GM19395 (cell line): ENCODE measurements around the gene PROCA1.
"Not testable (repeated sequence)": the region's sequence is repeated elsewhere in the genome, so short reads cannot be mapped to it uniquely, and the experiment has no call there.

ENCODE experiments used
- ATAC-seq: cut with Tn5 transposase; IDR thresholded peaks from one replicate; pipeline ENCODE4 v1.9.1; 2021; ENCODE audit warnings: mild to moderate bottlenecking, moderate library complexity; ENCODE audit not compliant: unreplicated experiment

Gene PROCA1

DNA sequence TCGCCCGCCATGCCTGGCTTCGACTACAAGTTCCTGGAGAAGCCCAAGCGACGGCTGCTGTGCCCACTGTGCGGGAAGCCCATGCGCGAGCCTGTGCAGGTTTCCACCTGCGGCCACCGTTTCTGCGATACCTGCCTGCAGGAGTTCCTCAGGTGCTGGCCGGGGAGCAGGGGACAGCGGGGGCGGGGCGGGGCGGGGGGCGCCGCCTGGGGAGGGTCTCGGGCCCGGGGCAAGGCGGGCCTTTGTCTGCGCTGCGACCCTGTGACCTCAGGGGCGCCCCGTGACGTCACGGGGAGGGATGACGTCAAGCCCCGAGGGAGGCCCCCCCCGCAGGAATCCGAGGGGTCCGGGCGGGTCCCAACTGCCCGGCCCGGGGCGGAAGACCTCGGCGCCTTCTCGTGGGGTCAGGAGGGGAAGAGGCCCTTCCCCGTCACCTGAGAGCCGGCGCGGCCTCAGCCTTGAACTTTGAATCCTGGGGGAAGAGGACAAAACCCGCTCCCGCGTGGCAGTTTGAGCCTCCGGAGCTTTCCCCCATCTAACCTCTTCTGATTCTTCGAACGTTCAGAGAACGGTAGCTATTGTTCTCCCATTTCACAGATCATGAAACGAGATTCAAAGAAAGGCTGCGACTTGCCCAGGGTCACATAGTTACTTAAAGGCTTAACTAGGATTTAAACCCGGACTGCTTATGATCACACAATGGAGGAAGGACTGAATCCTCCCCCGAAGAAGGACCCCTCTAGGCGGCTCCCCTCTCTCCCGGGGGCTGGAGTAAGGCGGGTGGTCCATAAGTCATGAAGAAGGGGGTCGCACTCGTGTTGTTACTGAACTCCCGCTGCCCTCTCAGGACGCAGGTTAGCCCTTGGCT, 32.6 kb upstream of the PROCA1 start:
- no peak for ATAC-seq

DNA sequence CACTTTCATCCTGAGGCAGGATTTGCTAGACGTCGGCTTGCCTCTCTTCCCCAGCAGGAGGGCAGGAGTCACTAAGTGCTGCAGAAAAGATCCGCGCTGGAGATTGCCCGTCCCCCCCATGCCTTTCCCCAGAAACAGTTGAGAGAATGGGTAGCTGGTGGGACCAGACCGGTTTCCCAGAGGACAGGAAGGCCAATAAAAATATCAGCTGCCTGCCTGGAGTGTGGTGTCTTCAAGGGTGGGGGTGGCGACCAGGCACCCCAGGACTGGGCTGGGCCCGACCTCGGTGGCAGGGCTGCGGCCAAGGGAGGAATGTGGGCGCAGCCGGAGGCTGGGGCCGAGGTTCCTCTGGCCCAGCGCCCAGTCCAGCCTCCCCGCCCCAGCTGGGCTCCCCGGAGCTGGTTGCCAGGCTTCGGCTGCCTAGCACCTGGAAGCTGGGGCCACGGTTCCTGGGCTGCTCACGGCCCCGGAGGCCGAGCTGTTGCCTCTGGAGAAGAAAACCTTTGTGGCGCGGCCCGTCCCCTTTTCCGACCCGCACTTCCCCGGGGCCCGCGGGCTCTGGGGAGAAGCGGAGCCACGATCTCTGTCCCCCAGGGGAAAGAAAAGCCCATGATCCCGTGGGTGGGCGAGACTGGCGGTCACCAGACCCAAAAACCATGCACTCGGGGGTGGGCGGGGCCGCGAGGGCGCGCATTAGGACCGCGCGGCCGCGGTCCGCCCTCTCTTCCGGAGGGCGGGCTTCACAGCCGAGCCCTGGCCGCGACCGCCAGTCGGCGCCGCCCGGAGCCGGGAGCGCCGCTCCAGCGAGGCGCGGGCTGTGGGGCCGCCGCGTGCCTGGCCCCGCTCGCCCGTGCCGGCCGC, 31.8 kb upstream of the PROCA1 start, which contains the start of gene TRAF4:
TRAF4 (plus strand) TSS at position 769 of the 861 bp plus-strand sequence. CDS start 102 bp downstream, outside the sequence.
- ATAC-seq, result peak; percentile 45

DNA sequence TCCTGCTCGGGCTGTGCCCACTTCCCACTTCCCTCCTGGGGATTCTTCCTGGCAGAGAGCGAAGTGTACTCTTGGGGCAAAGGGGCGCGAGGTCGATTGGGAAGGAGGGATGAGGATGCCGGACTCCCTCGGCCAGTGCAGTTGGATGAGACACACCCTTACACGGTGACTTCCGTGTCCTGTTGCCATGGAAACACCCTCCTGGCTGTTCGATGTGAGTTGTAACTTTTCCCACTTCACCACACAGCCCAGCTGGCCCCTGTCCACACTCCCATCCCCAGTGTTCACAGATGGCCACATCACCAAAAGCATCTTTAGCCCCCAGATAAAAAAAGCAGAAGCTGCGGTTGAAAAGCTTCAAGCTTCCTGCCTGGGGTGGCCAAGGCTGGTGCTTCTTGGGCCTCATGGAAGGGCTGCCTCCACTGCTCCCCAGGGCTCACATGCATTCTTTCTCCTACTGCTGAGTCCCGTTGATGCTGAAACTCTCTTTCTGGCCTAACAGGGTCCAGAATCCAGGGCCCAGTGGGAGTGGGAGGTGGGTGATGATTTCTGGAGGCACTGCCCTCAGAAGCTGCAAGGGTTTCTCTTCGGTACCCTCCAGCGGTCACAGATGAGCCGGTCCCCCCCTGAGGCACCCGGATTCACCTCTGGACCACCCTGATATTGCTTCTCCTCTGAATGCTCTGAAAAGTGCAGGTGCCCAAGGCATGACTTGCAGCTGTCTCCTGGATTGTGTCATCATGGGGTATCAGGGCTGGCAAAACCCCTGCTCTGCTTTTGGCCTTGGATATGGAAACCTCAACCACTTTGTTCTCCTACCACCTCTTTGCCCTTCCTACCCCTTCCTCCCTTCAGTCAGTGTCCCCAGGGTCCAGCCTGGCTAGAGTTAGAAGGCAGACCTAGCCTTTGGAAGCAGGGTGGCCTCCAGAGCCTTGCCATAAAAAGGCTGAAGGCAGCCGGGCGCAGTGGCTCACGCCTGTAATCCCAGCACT, 30.0 kb upstream of the PROCA1 start:
- no peak for ATAC-seq

DNA sequence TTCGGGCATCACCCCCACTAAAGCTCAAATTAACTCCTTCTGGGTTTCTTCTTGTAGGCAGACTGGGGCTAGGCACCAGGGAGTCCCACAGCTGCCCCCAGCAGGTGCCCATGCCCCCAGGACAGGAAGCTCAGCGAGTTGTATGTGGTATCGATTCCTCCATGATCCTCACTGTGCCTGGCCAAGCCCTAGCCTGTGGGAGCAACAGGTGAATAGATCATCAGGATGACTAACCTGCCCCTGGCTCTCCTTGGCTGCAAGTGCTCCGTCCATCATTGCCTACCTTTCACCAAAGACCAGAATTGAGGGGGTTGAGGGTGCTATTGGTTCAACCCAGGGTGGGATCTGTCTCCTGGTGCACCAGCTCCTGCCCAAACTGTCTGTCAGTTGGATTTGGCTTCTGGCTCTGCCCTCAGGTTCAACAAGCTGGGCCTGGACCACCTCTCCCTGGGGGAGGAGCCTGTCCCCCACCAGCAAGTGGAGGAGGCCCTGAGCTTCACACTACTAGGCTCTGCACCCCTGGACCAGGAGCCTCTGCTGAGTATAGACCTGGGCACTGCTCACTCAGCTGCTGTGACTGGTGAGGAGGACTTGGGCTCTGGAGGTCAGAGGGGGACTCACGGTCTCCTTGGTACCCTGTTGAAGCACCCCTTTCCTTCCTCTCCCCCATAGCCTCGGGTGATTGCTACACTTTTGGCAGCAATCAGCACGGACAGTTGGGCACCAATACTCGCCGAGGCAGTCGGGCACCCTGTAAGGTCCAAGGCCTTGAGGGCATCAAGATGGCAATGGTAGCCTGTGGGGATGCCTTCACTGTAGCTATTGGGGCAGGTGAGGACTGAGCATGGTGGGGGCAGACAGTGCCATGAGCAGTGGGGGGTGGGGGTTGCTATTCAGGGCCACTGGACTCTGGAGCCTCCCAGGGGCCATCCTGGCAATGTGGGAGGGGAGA, 29.0 kb upstream of the PROCA1 start:
- no peak for ATAC-seq

DNA sequence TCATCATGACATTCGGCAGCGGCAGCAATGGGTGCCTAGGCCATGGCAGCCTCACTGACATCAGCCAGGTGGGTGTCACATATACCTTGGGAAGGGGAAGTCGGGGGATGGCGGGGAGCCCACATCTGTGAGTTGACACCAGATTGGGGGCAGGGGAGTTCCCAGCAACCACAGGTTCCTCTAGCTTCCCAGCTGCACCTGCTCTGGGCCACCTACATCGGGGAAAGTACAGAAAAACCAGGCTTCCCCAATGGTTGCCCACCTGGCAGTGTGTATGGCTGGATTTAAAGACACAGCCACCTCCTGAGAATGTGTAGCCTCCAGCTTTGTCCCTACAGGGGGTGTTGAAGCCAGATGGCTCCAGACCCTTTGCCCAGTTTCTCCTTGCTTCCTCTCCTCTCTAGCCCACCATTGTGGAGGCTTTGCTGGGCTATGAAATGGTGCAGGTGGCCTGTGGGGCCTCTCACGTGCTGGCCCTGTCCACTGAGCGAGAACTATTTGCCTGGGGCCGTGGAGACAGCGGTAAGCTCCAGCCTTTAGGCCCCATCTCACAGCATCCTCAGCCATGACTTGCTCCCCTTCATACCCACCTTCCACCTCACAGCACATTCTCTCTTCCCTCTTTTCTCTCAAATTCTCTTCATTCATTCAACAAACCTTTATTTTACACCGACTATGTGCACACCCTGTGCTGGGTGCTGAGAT, 27.1 kb upstream of the PROCA1 start:
- ATAC-seq, result peak; percentile 11

DNA sequence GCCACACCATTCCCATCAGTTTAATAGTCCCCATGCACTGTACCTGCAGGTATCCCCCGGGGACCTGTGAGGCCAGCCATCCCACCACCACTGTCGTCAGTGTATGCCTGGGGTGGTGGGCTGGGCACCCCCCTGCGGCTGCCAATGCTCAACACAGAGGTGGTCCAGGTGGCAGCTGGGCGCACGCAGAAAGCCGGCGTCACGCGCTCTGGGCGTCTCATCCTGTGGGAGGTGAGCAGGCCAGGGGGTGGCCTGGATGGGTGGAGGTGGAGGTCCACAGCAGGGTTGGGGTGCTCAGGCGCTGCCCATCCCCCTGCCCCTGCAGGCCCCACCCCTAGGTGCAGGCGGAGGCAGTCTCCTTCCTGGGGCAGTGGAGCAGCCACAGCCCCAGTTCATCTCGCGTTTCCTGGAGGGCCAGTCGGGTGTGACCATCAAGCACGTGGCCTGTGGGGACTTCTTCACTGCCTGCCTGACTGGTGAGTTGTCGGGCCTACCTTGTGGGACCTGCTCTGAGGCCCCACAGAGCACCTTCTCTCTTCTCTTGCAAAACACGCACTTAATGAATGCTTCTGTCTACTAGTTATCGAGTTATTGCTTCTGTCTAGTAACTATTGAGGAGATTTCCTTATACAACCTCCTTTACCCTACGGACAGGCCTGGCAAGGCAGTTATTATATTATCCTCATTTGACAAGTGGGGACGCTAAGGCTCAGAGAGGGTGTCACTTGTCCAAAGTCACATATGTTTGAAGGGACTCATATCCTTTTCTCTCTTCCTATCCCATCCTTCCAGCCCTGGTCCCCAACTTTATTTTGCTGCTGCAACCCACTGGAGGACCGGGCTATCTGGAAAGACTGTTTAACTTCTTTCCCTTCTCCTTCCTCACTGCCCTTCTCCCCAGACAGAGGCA, 26.3 kb upstream of the PROCA1 start:
- ATAC-seq, result peak; percentile 69

DNA sequence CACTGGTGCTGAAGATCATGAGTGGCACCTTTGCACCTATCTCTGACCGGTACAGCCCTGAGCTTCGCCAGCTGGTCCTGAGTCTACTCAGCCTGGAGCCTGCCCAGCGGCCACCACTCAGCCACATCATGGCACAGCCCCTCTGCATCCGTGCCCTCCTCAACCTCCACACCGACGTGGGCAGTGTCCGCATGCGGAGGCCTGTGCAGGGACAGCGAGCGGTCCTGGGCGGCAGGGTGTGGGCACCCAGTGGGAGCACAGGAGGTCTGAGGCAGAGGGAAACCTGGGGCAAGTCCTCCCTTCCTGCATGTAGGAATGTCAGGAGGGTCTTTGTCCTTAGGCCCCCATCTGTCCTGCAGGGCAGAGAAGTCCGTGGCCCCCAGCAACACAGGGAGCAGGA, 25.6 kb upstream of the PROCA1 start:
- ATAC-seq, result no peak

DNA sequence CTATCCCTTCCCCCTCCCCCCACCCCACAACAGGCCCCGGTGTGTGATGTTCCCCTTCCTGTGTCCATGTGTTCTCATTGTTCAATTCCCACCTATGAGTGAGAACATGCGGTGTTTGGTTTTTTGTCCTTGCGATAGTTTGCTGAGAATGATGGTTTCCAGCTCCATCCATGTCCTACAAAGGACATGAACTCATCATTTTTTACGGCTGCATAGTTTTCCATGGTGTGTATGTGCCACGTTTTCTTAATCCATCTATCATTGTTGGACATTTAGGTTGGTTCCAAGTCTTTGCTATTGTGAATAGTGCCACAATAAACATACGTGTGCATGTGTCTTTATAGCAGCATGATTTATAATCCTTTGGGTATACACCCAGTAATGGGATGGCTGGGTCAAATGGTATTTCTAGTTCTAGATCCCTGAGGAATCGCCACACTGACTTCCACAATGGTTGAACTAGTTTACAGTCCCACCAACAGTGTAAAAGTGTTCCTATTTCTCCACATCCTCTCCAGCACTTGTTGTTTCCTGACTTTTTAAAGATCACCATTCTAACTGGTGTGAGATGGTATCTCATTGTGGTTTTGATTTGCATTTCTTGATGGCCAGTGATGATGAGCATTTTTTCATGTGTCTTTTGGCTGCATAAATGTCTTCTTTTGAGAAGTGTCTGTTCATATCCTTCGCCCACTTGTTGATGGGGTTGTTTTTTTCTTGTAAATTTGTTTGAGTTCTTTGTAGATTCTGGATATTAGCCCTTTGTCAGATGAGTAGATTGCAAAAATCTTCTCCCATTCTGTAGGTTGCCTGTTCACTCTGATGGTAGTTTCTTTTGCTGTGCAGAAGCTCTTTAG, 24.5 kb upstream of the PROCA1 start:
- not testable (repeated sequence) for ATAC-seq

DNA sequence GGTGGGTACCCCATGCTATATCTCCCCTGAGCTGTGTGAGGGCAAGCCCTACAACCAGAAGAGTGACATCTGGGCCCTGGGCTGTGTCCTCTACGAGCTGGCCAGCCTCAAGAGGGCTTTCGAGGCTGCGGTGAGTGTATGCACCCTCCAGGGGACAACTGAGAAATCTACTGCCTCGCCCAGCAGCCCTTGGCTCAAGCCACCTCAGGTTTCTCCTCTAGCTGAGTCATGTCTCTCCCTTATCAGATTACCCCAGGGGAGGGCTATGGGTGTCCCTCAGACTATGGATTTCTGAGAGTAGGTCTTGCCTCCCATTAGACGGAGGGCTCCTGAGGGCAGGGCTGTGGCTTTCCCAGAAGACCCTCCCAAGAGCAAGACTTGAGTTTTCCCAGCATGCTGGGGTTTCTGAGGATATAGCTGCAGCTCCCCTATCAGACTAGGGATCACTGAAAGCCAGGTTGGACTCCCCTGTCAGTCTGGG, 23.6 kb upstream of the PROCA1 start:
- ATAC-seq, result no peak

DNA sequence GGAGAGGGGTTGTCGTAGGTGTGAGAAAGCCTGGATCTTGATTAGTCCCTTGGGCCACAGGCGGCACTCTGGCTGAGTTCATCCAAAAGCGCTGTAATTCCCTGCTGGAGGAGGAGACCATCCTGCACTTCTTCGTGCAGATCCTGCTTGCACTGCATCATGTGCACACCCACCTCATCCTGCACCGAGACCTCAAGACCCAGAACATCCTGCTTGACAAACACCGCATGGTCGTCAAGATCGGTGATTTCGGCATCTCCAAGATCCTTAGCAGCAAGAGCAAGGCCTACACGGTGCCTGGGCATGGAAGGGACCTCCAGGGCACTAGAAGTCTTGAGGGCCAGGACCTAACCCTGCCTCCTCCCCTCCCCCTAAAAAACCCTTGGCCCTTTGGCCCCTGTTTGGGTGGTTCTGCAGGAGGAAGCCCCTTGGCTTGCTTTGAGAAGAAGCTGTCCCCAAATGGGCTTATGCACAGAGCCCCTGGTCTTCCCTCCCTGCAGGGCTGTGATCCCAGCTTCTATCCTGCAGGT, 23.1 kb upstream of the PROCA1 start:
- ATAC-seq, result no peak

DNA sequence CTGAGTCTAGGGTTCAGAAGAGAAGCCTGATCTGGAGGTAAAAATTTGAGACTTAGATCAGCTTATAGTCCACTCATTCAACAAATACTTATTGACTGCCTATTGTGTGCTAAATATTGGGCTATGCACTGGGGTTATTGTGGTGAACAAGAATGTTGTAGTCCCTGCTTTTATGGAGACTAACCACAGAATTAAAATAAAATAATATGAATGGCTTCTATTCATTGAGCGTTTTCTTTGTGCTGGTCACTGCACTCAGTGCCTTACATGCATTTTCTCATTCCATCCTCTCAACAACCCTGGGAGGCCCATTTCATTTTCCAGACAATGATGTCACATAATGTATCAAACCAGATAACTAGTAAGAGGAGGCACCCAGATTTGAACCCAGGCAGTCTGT, 21.7 kb upstream of the PROCA1 start:
- ATAC-seq, result no peak

DNA sequence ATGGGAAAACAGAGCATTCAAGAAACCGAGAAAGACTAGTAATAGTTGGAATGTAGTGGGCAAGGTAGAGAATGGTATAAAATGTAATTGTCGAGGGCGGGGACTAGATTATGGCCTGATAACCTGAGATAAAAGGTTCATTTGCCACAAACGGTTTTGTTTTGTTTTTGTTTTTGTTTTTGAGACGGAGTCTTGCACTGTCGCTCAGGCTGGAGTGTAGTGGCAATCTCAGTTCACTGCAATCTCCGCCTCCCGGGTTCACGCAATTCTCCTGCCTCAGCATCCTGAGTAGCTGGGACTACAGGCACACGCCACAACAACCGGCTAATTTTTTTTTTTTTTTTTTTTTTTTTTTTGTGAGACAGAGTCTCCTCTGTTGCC, 18.3 kb upstream of the PROCA1 start:
- ATAC-seq, result no peak

DNA sequence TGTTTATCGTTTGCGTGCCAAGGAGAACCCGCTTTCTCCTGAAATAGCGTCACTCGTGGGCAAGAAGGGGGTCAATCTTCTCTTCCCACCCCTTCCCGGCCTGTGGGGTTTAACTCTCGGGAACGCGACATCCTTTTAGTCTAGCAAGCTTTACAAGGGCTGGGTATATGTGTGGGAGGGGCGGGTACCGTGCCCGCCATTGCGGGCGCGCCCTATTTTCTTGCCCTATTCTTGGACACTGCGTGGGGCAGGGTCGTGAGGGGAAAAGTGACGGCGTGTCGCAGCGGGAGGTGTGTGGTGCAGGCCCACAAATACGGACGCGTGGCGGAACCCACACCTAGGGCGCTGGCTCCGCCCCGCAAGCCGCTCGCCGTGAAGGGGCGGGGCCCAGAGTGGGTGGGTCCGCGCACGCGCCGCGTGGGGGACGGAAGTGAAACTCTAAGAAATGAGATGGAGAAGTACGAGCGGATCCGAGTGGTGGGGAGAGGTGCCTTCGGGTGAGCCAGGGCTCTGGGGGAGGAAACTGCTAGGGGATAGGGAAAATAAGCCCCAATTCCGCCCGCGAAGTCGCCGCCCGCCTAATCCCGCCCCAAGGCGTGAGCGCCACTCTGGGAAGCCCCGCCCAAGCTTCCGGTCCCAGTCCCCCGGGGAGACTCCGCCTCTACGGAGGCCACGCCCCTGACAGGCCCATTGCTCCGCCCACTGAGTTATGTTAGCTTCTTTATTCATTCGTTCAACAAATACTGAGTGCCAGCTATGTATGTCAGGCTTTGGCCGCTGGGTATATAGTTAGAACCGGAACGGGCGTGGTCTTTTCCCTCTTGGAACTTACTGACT, 16.9 kb upstream of the PROCA1 start, which contains the start of gene NEK8:
NEK8 (plus strand) TSS at position 425 of the 837 bp plus-strand sequence; CDS start at position 451, 26 bp downstream.
- ATAC-seq, result peak; percentile 45

DNA sequence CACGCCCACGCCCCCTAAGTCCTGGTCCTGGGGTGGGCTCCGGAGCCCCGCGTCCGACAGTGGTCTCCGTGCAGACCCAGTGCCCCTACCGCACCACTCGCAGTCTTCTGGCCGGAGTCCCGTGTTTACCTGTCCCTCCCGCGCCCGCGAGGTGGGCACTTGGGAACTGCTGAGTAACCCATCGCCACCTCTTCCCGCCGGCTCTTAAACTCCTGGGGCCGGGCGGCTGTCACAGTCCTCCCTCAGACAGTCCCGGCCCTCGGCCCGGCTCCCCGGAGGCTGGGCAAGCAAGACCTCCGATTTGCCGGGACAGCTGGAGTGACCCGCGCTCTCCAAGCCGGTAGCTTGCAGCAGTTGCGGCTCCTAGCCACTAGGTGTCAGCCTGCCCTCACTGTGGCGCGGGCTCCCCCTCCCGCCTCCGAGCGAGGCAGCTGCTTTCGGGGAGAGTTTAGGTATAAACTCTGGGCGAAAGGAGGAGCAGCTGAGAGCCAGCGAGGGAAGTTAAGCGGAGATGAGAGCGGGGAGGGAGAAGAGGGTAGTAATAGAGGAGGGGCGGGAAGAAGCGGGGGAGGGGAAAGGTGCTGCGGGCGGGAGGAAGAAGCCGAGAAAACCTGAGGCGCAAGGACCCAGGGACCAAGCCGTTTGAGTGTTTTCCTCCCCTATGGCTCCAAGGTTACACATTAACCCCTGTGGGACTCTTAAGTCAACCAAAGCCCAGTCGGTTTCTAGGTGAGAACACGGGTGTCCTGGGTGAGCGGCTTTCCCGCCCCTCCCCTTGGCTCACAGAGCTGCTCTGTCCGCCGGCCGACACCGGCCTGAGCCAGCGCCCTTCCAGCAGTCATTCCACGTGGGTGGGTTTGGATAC, 15.2 kb upstream of the PROCA1 start:
- peak; percentile 41 for ATAC-seq

DNA sequence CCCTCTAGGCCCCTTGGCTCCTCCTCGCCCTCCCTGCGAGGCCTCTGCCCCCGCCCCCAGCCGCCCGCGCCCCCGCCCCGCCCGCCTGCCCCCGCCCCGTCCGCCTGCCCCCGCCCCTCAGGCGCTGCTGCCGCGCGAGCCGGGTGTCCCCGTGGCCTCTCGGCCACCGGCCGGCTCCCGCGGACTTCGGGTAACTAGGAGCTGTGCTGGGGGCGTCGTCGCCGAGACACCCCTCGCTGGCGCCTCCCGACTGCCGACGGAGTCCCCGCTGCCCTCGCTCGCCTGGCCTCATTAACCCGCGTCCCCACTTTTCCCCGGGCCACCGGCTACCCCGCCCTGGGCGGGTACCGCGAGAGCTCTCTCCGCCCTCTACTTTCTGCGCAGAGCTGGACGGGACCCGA, 14.5 kb upstream of the PROCA1 start, which contains the start of gene TLCD1:
TLCD1 (minus strand) TSS at position 8 of the 401 bp plus-strand sequence. CDS start 136 bp downstream, outside the sequence.
- peak; percentile 16 for ATAC-seq
